Stimulated activated CD8-positive, alpha-beta memory T cell treated with anti-CD3 and anti-CD28 coated beads, Interleukin-7, amount 100 ng/mL, for 24 hours (primary cell): Measurements from ENCODE around the gene THAP9.

Source experiments
- DNase-seq: peaks from one replicate; pipeline ENCODE4 v3.0.0-alpha.2; 2020; ENCODE audit warnings: low read depth

The THAP9 gene

DNA sequence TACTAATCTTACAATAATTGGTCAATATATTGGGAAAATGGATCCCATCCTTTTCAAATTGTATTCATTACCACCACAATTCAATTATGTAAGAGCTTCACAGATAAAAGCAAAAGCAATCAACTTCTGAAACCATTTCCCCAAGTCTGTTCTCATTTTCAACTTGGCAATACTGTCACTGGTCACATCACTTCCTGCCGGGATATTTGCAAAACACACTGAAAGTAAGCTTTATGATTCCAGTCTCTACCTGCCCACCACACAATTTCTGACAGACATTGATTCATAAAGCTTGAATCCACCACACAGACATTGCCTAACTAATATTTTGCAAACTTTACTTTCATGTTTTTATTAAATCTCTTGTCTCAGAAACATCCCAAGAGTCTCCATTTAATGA lies 56.5 kb downstream of the THAP9 start:
- DNase-seq = no peak

DNA sequence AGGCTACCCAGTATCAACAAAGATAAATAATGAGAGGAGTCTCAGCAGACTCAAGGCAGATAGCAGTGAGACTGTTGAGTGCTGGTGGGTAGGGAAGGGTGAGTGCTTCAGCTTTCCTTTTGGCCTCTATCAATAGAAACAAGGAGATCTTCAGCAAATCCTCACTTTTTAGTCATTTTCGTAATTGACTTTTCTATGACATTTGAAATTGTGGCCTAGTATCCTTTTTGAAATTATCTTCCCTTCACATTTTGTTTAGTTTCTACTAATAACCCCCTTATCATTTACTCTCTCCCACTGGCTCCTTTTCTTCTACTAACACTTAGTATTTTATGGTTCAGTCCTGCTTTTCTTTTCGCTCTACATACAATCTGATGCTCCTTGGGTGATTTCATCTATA lies 65.2 kb downstream of the THAP9 start:
- DNase-seq = no peak

DNA sequence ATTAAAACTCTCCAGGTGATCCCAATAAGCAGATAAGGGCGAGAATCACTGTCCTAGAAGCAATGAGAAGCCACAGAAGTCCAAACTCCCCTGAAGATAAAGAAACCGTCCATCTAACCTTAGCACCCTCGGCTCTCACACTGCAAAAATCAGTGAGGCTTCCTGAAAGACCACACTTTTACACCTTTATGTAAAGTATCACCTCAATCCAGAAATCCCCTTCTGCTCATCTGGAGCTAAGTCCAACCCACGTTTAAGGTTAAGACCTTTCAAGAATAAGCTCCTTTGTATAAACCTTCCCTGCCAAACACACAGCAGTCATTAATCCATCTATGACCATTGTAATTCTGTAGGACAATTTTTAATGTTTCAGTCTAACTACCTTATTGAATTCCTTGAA lies 68.4 kb downstream of the THAP9 start:
- no peak for DNase-seq

DNA sequence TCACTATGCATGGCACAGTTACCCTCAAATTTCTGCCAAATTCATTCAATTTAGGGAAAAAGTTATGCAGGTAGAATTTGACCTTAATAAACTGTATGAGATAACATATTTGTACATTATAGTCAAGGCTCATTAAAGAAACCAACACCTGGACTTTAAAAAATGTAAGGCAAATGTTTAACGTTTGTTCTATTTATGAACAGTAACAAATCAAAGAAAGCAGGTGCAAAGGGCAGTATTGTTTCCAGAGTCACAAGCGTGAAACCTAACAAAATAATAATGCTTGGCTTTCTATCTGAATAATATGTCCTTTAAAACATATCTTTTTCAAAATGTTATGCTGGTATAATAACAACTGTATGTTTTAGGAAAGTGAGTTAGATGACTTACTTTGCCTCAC lies 68.9 kb downstream of the THAP9 start:
- no peak for DNase-seq
